Mucosa of descending colon (tissue), 3 donors: ENCODE results near the gene ANKRD22. TPM values are rescaled to one million over a fixed set of nuclear protein-coding genes. Genes with fewer than 3 reads are reported as not detected.

Experiments used
- ATAC-seq: fragments of 200-7000 bp; cut with Tn5 transposase; one replicate; pipeline ENCODE4 v1.9.1; 2020; ENCODE audit warnings: mild to moderate bottlenecking, moderate library complexity
- DNase-seq, 3 donors: peaks; one replicate each; pipeline ENCODE4 v3.0.0-alpha.2; 2020
- H3K36me3 ChIP-seq: fragments of 200-600 bp; one replicate; pipeline ENCODE4 v1.8.0; 2021; ENCODE audit warnings: low read depth, mild to moderate bottlenecking
- H3K4me1 ChIP-seq: fragments of 200-600 bp; one replicate; pipeline ENCODE4 v1.8.0; 2021; ENCODE audit warnings: low read depth, mild to moderate bottlenecking
- H3K4me3 ChIP-seq: fragments of 200-600 bp; one replicate; pipeline ENCODE4 v1.8.0; 2021; ENCODE audit warnings: mild to moderate bottlenecking
- H3K9me3 ChIP-seq: fragments of 200-600 bp; one replicate; pipeline ENCODE4 v1.8.0; 2021; ENCODE audit warnings: mild to moderate bottlenecking
- intact Hi-C, 2 donors: fragments of 100-400 bp; cut with DNase I in 1 of 2; cut with micrococcal nuclease in 1 of 2; formaldehyde crosslinking; loops; one replicate each; pipeline versions ENCODE4 v1.11.0 to v1.11.1; 2022; cut with DNase I, micrococcal nuclease
- total RNA-seq, 3 donors: library from RNA; stranded (reverse); fragmentation: NEBNext Ultra II Directional in 2 of 3; extraction: Animal tissue kit (Norgen Biotek cat#: 25700) in 2 of 3; gene quantifications; one replicate each; pipeline versions ENCODE4 v1.2.1 to v1.2.4, GENCODE V29; 2021 to 2023
- TF ChIP-seq, protein P1 (sequence below): fragments of 200-600 bp; IDR thresholded peaks from one replicate; pipeline ENCODE4 v1.8.0; 2022; ENCODE audit warnings: antibody characterized with exemption, mild to moderate bottlenecking
- donor health status: DM: no; HTN: no; CAD: no; lungs with moderate emphysema.
- donor health status: DM: no; HTN: no; CAD: no.
- donor health status: DM: no; HTN: yes; CAD: no.

ANKRD22 gene
- total RNA-seq, 3 donors from 2014 or later, result 9.0 to 30.6 (median 18.9) TPM

DNA sequence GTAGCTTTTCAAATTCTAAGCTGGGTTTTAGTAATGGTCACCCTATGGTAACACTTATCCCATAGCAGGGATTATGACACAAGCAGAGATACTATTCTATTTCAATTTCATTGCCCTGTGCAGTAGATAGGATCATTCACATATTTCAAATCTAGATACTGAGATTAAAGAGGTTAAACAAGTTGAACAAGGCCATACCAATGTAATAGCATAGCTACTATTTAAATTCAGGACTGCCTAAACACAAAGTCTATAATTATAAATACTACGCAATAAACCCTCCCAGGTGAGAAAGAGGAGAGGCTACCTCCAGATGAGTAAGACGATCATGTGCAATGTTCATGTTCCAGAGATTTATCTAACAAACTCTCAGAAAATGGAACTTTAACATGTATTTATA, 48.0 kb downstream of the ANKRD22 start:
- ATAC-seq, result peak; percentile 56
- DNase-seq, result no peak
- intact Hi-C loops, result no loop called here

DNA sequence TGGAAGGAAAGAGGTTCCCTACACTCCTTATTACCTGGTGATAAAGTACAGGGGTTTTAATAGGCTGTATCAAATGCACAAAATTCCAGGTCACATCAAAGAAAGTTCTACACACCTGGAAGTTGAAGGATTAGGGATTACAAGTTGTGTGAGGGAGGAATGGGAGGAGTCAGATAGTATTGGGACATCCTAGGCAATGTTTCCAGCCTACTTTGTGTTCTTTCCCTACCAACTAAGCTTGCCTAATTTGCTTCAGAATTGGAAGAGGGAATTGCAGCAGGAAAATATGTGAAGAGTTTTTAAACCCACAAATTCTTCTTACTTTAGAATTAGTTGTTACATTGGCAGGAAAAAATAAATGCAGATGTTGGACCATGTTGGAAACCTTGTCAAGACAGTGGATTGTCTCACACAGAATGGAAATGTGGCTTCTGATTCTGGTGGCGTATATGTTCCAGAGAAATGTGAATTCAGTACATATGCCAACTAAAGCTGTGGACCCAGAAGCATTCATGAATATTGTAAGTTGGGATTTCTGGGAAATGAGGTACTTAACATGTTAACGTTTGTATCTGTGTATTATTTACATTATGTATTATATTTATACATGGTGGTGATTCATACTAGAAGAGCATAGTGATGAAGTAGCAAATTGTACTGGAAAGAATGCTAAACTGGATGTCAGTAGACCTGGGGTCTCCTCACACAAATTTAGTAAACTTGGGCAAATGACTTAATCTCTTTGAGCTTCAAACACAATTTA, 48.9 kb downstream of the ANKRD22 start, which contains the start of gene LIPM:
LIPM (plus strand) TSS at position 208 of the 763 bp plus-strand sequence; CDS start at position 375, 167 bp downstream.
- intact Hi-C loops, result no loop called here
- Histone ChIP-seq H3K4me3 (no peak within 1 kb of the TSS), H3K4me1 (no peaks in the 10 kb centered on the region), H3K9me3 (no peaks in the 10 kb centered on the region), H3K36me3 (no peaks in the 10 kb centered on the region)
- ATAC-seq, result no peak
- DNase-seq, result no peak
- TF ChIP-seq, protein P1, sequence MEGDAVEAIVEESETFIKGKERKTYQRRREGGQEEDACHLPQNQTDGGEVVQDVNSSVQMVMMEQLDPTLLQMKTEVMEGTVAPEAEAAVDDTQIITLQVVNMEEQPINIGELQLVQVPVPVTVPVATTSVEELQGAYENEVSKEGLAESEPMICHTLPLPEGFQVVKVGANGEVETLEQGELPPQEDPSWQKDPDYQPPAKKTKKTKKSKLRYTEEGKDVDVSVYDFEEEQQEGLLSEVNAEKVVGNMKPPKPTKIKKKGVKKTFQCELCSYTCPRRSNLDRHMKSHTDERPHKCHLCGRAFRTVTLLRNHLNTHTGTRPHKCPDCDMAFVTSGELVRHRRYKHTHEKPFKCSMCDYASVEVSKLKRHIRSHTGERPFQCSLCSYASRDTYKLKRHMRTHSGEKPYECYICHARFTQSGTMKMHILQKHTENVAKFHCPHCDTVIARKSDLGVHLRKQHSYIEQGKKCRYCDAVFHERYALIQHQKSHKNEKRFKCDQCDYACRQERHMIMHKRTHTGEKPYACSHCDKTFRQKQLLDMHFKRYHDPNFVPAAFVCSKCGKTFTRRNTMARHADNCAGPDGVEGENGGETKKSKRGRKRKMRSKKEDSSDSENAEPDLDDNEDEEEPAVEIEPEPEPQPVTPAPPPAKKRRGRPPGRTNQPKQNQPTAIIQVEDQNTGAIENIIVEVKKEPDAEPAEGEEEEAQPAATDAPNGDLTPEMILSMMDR, result no peak

More for the DNA sequence above, 48.0 kb downstream of the ANKRD22 start:
- Histone ChIP-seq H3K36me3 (no peaks in the 10 kb centered on the region), H3K9me3 (no peaks in the 10 kb centered on the region), H3K4me3 (no peak overlapping the region), H3K4me1 (no peaks in the 10 kb centered on the region)
- TF ChIP-seq, protein P1, result no peak

DNA sequence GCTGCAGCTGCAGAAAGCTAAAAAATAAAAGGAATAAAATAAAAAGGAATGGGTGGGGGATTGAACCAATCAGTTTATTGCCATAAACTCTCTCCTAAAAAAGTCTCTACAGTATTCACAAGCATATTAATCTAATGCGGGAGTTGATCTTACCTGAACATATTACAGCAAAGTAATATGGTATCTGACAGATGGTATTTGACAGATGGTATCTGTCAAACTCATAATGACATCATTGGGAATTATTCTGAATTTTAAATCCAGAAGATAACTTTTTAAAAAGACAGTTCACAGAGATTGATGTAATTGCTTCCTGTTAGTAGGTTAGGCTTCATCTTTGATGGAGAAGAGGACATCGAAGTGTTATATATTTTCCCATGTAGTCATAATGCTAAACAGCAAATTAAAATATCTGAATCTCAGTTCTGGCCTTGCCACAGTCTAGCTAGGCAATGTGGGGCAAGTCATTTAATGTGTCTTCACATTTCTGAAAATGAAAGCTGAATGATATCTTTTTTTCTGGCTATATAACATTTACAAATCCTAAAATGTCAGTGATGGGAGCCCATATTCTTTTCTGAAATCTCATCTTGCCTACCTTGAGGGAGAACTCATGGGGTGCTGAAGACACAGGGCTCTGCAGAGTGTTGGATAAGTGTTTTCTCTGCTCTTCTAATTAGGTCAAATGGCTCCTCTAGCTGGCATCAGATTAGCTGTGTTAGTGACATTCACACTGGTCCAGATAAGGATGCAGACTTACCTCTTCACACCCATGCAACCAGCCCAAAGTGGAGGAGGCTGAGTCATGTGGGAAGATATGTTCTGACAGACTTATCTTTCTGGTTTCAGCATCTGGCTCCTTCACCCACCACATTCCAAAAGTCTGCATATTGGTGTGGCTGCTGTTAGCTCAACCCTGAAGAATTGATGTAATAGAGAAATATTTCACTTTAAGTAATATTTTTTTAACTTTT, 51.2 kb downstream of the ANKRD22 start:
- DNase-seq (no peak), ATAC-seq (no peak)
- TF ChIP-seq, protein P1, result no peak
- intact Hi-C loops, result no loop called here
- Histone ChIP-seq H3K4me1 (no peaks in the 10 kb centered on the region), H3K9me3 (no peaks in the 10 kb centered on the region), H3K4me3 (no peak overlapping the region), H3K36me3 (no peaks in the 10 kb centered on the region)

DNA sequence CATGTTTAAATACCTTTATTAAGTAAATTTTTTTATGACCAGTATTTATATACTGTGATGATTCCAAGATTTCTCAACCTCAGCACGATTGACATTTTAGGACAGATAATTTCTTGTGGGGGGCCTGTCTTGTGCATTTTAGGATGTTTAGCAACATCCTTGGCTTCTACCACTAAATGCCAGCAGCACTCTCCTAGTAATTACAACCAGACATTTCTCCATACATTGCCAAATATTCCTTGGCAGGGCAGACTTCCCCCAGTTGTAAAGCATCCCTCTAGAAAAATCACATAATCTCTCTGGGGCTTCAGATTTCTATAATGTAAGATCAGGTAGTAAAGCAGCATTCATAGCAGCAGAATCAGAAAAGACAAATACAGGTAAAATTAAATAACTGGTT, 56.9 kb downstream of the ANKRD22 start:
- Histone ChIP-seq H3K4me3 (no peak overlapping the region), H3K9me3 (no peaks in the 10 kb centered on the region), H3K4me1 (no peaks in the 10 kb centered on the region), H3K36me3 (no peaks in the 10 kb centered on the region)
- ATAC-seq (no peak), DNase-seq (no peak)
- intact Hi-C loops, result loop anchor here in 1 of 2 donors (5.0 kb wide), 1 partner anchor 107 kb away; no protein-coding TSS in a partner anchor
- TF ChIP-seq, protein P1, result no peak

DNA sequence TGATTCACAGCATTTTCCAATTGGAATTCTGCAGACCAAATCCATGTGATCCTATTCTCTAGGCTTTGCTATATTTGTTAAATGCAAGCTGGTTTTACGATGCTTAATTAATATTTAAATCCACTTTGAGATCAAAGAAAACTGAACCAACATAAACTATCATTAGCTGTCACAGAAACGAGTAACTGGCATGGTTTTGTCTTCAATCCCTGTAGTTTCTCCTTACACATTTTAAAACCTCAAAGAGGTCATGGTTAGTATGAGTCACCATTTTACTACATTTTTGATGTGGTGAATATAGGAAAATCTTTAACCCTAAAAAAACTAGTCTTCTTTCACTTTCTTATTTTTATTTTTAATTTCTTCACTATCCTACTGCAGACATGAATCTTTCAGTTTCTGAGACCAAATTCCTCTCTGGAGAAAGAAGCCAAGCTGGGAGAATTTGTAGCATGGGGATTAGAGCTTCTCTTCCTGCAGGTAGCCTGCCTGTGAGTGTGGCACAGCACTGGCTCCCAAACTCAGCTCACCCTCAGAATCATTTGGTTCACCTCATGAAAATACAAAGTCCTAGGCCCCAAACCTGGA, 57.8 kb downstream of the ANKRD22 start:
- Histone ChIP-seq H3K36me3 (no peaks in the 10 kb centered on the region), H3K4me1 (no peaks in the 10 kb centered on the region), H3K9me3 (no peaks in the 10 kb centered on the region), H3K4me3 (no peak overlapping the region)
- TF ChIP-seq, protein P1, result no peak
- intact Hi-C loops, result loop anchor here in 1 of 2 donors (5.0 kb wide), 1 partner anchor 107 kb away; no protein-coding TSS in a partner anchor
- no peak for ATAC-seq
- DNase-seq, result no peak
